K562 (cell line): ENCODE measurements around the gene EPN3. TPM values are rescaled to one million over a fixed set of nuclear protein-coding genes. Genes with fewer than 3 reads are reported as not detected.

Experiments
- ATAC-seq: fragments of 200-7000 bp; cut with Tn5 transposase; 3 replicates; pipeline ENCODE4 v1.9.1; 2020; ENCODE audit warnings: moderate library complexity
- BruUV-seq: library from RNA; stranded (reverse); fragments of 400-500 nt; replicated peaks from 2 replicates; lab custom pipeline; 2021; lab: Mats Ljungman, UMichigan
- CTCF ChIA-PET: fragments of 300-600 bp; formaldehyde crosslinking; extraction: SDS; loops from one replicate; lab custom pipeline; 2021; ENCODE audit warnings: low intra/inter-chr PET ratio; lab: Yijun Ruan, JAX
- POLR2A ChIA-PET: fragments of 300-600, 350-650 bp; sonication (Branson Sonifier 250); formaldehyde crosslinking; extraction: SDS; loops from one replicate; lab custom pipeline; 2021; ENCODE audit warnings: antibody characterized with exemption, inconsistent platforms; lab: Yijun Ruan, JAX
- DNase-seq, 4 experiments: peaks; one replicate each; pipeline versions ENCODE4 v3.0.0 to v3.0.0-alpha.2; 2011 to 2018; ENCODE audit warnings: low spot score in 3 of 4, mixed read lengths in 3 of 4; ENCODE audit errors: extremely low read depth in 1 of 4
- FAIRE-seq: peaks from 2 replicates; lab custom pipeline; 2011; peaks lifted over from hg19 to GRCh38; lab: Jason Lieb, UNC
- H2AFZ ChIP-seq: 2 replicates; pipeline ENCODE4 v1.6.0; 2011; ENCODE audit warnings: low read depth, low read length, control low read depth, inconsistent platforms
- H3K27ac ChIP-seq: fragments of 200-600 bp; 3 replicates; pipeline ENCODE4 v1.8.0; 2011; ENCODE audit warnings: low read depth, mild to moderate bottlenecking, control low read depth, inconsistent platforms, low read length, moderate library complexity, mixed read lengths; ENCODE audit errors: extremely low read depth
- H3K27me3 ChIP-seq, 2 experiments: fragments of 300-600 bp in 1 of 2; 2 replicates in 1 of 2; 3 replicates in 1 of 2; pipeline versions ENCODE4 v1.6.0 to v1.8.0; 2011; ENCODE audit warnings: inconsistent platforms in 2 of 2, low read length in 2 of 2, mild to moderate bottlenecking in 1 of 2, mixed read lengths in 1 of 2, moderate library complexity in 1 of 2; ENCODE audit not compliant: control insufficient read depth in 2 of 2, insufficient read depth in 2 of 2
- H3K36me3 ChIP-seq: fragments of 300-600 bp; 3 replicates; pipeline ENCODE4 v1.8.0; 2011; ENCODE audit warnings: mild to moderate bottlenecking, low read length, inconsistent platforms; ENCODE audit not compliant: control insufficient read depth, insufficient read depth
- H3K4me1 ChIP-seq, 2 experiments: fragments of 200-600 bp in 1 of 2; replicated peaks in 1 of 2; 2 replicates in 1 of 2; 3 replicates in 1 of 2; pipeline versions ENCODE4 v1.5.1 to v1.8.0; 2011; ENCODE audit warnings: inconsistent platforms in 2 of 2, low read length in 2 of 2, mild to moderate bottlenecking in 1 of 2, mixed read lengths in 1 of 2, moderate library complexity in 1 of 2; ENCODE audit not compliant: control insufficient read depth in 2 of 2, insufficient read depth in 2 of 2
- H3K4me2 ChIP-seq: 2 replicates; pipeline ENCODE4 v1.6.1; 2011; ENCODE audit warnings: low read length, control low read depth, inconsistent platforms, mixed read lengths; ENCODE audit not compliant: insufficient read depth
- H3K4me3 ChIP-seq: fragments of 200-600 bp; sonication (generic), shearing (Covaris generic); 2 replicates; pipeline ENCODE4 v1.5.1; 2016; ENCODE audit warnings: control low read depth, inconsistent platforms
- H3K79me2 ChIP-seq: fragments of 200-600 bp; 3 replicates; pipeline ENCODE4 v1.8.0; 2011; ENCODE audit warnings: low read length, inconsistent platforms; ENCODE audit not compliant: control insufficient read depth, insufficient read depth
- H3K9ac ChIP-seq, 2 experiments: 2 replicates each; pipeline versions ENCODE4 v1.6.0 to v1.6.1; 2011; ENCODE audit warnings: low read depth in 2 of 2, low read length in 2 of 2, control low read depth in 1 of 2, inconsistent platforms in 1 of 2, mild to moderate bottlenecking in 1 of 2, mixed read lengths in 1 of 2; ENCODE audit not compliant: insufficient read depth in 1 of 2
- H3K9me1 ChIP-seq: one replicate; pipeline ENCODE4 v1.6.0; 2011; ENCODE audit warnings: inconsistent platforms, mild to moderate bottlenecking, low read length, moderate library complexity; ENCODE audit not compliant: control insufficient read depth, insufficient read depth
- H3K9me3 ChIP-seq: replicated peaks from 2 replicates; pipeline ENCODE4 v1.5.1; 2011; ENCODE audit warnings: low read depth, low read length, inconsistent platforms; ENCODE audit not compliant: control insufficient read depth, insufficient read depth
- H4K20me1 ChIP-seq: replicated peaks from 2 replicates; pipeline ENCODE4 v1.6.1; 2011; ENCODE audit warnings: low read length, inconsistent platforms, mixed read lengths; ENCODE audit not compliant: control insufficient read depth, insufficient read depth
- DNMT1 ChIP-seq: fragments of 450-650 bp; IDR thresholded peaks from 2 replicates; pipeline ENCODE4 v1.6.1; 2016; ENCODE audit warnings: antibody characterized with exemption, mild to moderate bottlenecking
- HDAC1 ChIP-seq, 2 experiments: fragments of 450-650 bp; IDR thresholded peaks; 2 replicates each; pipeline ENCODE4 v1.6.1; 2016 to 2017; ENCODE audit warnings: inconsistent platforms in 1 of 2, mild to moderate bottlenecking in 1 of 2, moderate library complexity in 1 of 2
- MGA ChIP-seq: fragments of 450-650 bp; IDR thresholded peaks from 2 replicates; pipeline ENCODE4 v1.6.1; 2016; ENCODE audit warnings: mild to moderate bottlenecking, moderate library complexity
- RBM15 ChIP-seq: fragments of 200-400 bp; formaldehyde crosslinking; IDR thresholded peaks from 2 replicates; pipeline ENCODE4 v1.6.1; 2018; ENCODE audit warnings: mild to moderate bottlenecking, low read length, moderate library complexity; ENCODE audit not compliant: insufficient read depth
- SLC30A9 ChIP-seq: fragments of 250-450 bp; sonication (Bioruptor Pico); IDR thresholded peaks from 2 replicates; pipeline ENCODE4 v1.8.0; 2022; ENCODE audit warnings: mild to moderate bottlenecking, moderate library complexity
- TFE3 ChIP-seq: fragments of 450-650 bp; formaldehyde crosslinking; IDR thresholded peaks from 2 replicates; pipeline ENCODE4 v1.4.0; 2020; ENCODE audit warnings: mild to moderate bottlenecking, mixed read lengths
- ZNF766 ChIP-seq: fragments of 200-800 bp; sonication (Bioruptor generic); conservative IDR thresholded peaks from 2 replicates; pipeline ENCODE4 v1.6.1; 2016; ENCODE audit warnings: missing genetic modification characterization, missing compliant biosample characterization
- ZNF778 ChIP-seq: fragments of 450-650 bp; formaldehyde crosslinking; IDR thresholded peaks from 2 replicates; pipeline ENCODE4 v1.4.0; 2020; ENCODE audit warnings: mild to moderate bottlenecking, moderate library complexity
- WGBS: fragments of 100-300 bp; shearing (Covaris generic); methylation state at CpG from one replicate; pipeline ENCODE4 v1.1.6; 2016; ENCODE audit warnings: low coverage, mixed read lengths; ENCODE audit not compliant: insufficient coverage; ENCODE audit errors: missing lambda C conversion rate; 5-methylcytosine and 5-hydroxymethylcytosine counted together
- in situ Hi-C: fragments of 300-500 bp; cut with MboI; formaldehyde crosslinking; loops from 4 replicates; pipeline ENCODE4 v1.15.0; 2018; ENCODE audit warnings: inconsistent platforms, mixed read lengths
- intact Hi-C: fragments of 100-400 bp; cut with micrococcal nuclease; formaldehyde crosslinking; loops from 2 replicates; pipeline ENCODE4 v1.14.2; 2022
- polyA plus RNA-seq, 8 experiments: library from polyadenylated mRNA; depleted of rRNA in 4 of 8; stranded (reverse) in 5 of 8; unstranded in 3 of 8; fragments of >200 nt; fragmentation: Nextera tagmentation in 2 of 8; fragmentation: Illumina TruSeq in 1 of 8; extraction: Ambion mirVana in 2 of 8; extraction: Trizol in 1 of 8; gene quantifications; 2 replicates each; pipeline versions ENCODE4 v1.2.1 to v1.2.3, GENCODE V29; 2011 to 2014; ENCODE audit warnings: inconsistent platforms in 1 of 8, missing spikeins in 1 of 8
- total RNA-seq, 7 experiments: library from RNA; depleted of rRNA in 6 of 7; stranded (reverse); fragments of >200 nt in 6 of 7; fragmentation: Illumina TruSeq in 2 of 7; extraction: Trizol in 2 of 7; gene quantifications; 2 replicates each; pipeline versions ENCODE4 v1.2.1 to v1.2.3, GENCODE V29; 2011 to 2021; ENCODE audit warnings: low replicate concordance in 1 of 7

The EPN3 gene
- total and polyA plus RNA-seq, 9 of the 15 experiments (the other 6 are each of a cell fraction or from before 2014, with no cell fraction given), result 0.16 TPM; not detected in 8

GRCh38 chr17:50514388-50514787 lies 18.1 kb upstream of the EPN3 start:
- FAIRE-seq, result no peak
- in situ Hi-C loops, result no loop called here

More at GRCh38 chr17:50514388-50514787, 18.1 kb upstream of the EPN3 start:
- CTCF ChIA-PET, result no interaction called here
- no peak overlapping the region for H3K27ac ChIP-seq
- ATAC-seq, result no peak
- H4K20me1 ChIP-seq, result no peaks in the 10 kb centered on the region
- DNase-seq, result no peak
- H3K27me3 ChIP-seq, result peaks cover 14 to 31% of the 10 kb centered on the region in 2 experiments; a peak in 3 of 5 replicates
- no TSS peak for BruUV-seq
- TF ChIP-seq RBM15 (no peak), SLC30A9 (no peak), ZNF766 (CRISPR knock-in tag) (no peak), ZNF778 (no peak), DNMT1 (no peak), TFE3 (no peak), MGA (no peak), HDAC1 (IDR thresholded peaks at IDR 0.05) (no peak)
- H3K79me2 ChIP-seq, result no peaks in the 10 kb centered on the region
- no peak overlapping the region for H2AFZ ChIP-seq
- H3K9me1 ChIP-seq, result no peaks in the 10 kb centered on the region
- intact Hi-C loops, result no loop called here
- H3K4me2 ChIP-seq, result no peak overlapping the region
- no peak overlapping the region; a peak in 1 of 4 replicates for H3K9ac ChIP-seq
- WGBS, result 4% methylated on average over 3 of the region's 3 CpGs
- POLR2A ChIA-PET, result no interaction called here
- no peaks in the 10 kb centered on the region for H3K4me1 ChIP-seq
- H3K9me3 ChIP-seq, result no peaks in the 10 kb centered on the region
- no peak overlapping the region for H3K4me3 ChIP-seq
- no peaks in the 10 kb centered on the region for H3K36me3 ChIP-seq
